ENCODE measurements around the gene SRD5A1.

SRD5A1 gene

DNA sequence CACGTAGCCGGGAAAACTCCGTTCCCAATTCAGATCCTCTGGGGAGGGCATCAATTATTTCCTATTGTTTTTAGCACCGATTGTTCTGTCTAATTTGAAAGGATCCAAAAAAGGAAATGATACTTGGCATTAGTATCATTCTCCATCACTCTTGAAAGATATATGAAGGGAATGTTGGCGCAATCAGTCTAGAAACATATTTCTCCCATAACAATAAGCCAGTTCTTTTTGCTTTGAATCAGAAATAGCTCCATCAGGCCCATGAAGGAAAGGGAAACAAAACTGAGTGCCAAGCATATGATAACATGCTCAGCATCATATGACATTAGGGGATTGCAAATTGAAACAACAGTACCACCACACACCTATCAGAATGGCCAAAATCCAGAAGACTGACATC is 39.8 kb downstream of the SRD5A1 start:
- peaks cover 10% of the 10 kb centered on the region; the same call in 1 of the 2 replicates for H3K36me3 ChIP-seq (ENCODE audit: insufficient read depth, low read length)
- H3K27ac ChIP-seq (ENCODE audit: low read depth, low read length) = no peak overlapping the region
- H3K4me1 ChIP-seq (ENCODE audit: insufficient read depth, low read length) = 0 out of 2 replicates have a peak, but pooled peaks cover 7% of the 10 kb centered on the region
- peaks cover 8% of the 10 kb centered on the region for H3K9me3 ChIP-seq (ENCODE audit: insufficient read depth, low read depth, low read length)
- H3K4me3 ChIP-seq (ENCODE audit: low read length) = no peak overlapping the region
- WGBS = 96% methylated on average over 5 of the region's 5 CpGs
- no peak overlapping the region for H3K9ac ChIP-seq (ENCODE audit: low read depth, low read length)
- no peaks in the 10 kb centered on the region for H3K27me3 ChIP-seq (ENCODE audit: insufficient read depth, low read length)

DNA sequence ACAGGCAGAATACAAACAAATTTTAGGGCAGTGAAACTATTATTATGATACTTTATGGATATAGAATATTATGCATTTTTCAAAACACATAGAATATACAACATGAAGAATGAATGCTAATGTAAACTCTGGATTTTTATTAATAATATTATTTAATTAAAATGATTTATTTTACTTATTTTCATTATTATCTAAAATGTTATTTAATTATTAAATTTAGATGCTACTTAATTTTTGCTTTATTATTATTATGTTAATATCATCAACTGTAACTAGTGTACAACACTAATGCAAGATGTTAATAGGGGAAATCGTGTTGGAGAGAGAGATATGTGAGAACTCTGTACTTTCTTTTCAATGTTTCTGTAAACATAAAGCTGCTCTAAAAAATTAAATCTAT is 40.7 kb downstream of the SRD5A1 start:
- Histone ChIP-seq H3K27me3 (ENCODE audit: insufficient read depth, low read length) (no peaks in the 10 kb centered on the region), H3K9ac (ENCODE audit: low read depth, low read length) (no peak overlapping the region), H3K4me3 (ENCODE audit: low read length) (no peak overlapping the region), H3K36me3 (ENCODE audit: insufficient read depth, low read length) (peaks cover 10% of the 10 kb centered on the region; the same call in 1 of the 2 replicates), H3K27ac (ENCODE audit: low read depth, low read length) (no peak overlapping the region), H3K4me1 (ENCODE audit: insufficient read depth, low read length) (no peaks in the 10 kb centered on the region), H3K9me3 (ENCODE audit: insufficient read depth, low read depth, low read length) (peaks cover 8% of the 10 kb centered on the region)
- no CpG with 5 or more reads among the region's 1 CpG for WGBS

DNA sequence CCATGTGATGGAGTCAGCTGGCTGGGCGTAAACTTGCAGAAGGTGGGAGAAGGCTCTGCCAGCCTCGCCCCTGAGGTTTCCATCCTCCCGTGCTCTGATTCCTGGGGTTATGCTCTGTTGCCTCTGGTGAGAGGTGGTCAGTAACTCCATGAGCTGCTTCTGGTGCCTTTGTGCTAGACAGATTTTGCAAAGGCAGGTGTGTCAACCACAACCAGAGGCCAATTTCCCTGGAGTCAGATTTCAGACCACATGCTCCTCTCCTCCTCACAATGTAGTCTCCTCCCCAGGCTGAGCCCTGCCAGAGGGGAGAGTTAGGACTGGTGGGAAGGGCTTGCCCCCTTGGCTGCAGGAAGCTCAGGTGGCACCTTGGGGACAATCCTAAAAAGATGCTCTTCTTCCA is 41.2 kb downstream of the SRD5A1 start:
- Histone ChIP-seq H3K4me1 (ENCODE audit: insufficient read depth, low read length) (no peaks in the 10 kb centered on the region), H3K27me3 (ENCODE audit: insufficient read depth, low read length) (no peaks in the 10 kb centered on the region), H3K9ac (ENCODE audit: low read depth, low read length) (no peak overlapping the region), H3K36me3 (ENCODE audit: insufficient read depth, low read length) (peaks cover 10% of the 10 kb centered on the region; the same call in 1 of the 2 replicates), H3K9me3 (ENCODE audit: insufficient read depth, low read depth, low read length) (peaks cover 8% of the 10 kb centered on the region), H3K4me3 (ENCODE audit: low read length) (no peak overlapping the region), H3K27ac (ENCODE audit: low read depth, low read length) (no peak overlapping the region)
- WGBS = 93% methylated on average over 3 of the region's 3 CpGs

DNA sequence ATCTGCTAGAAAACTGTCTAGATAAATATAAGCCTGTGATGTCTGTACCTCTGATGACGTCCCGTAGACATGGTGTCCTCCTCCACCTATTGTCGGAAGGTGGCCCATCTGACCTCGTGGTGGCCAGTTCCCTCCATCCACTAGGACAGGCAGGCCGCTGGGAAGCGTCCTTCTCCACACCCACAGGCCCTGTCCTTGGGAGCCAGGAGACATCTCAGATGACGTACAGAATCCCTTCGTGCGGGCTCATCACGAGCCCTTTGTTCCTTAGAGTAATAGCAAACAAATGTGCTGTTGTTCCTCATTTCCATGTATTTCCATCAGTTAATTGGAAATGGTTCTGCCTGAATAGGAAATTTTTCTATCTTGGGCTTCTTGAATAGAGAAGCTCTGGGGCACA is 41.6 kb downstream of the SRD5A1 start:
- Histone ChIP-seq H3K9me3 (ENCODE audit: insufficient read depth, low read depth, low read length) (peaks cover 8% of the 10 kb centered on the region), H3K36me3 (ENCODE audit: insufficient read depth, low read length) (peaks cover 10% of the 10 kb centered on the region; the same call in 1 of the 2 replicates), H3K27me3 (ENCODE audit: insufficient read depth, low read length) (no peaks in the 10 kb centered on the region), H3K4me3 (ENCODE audit: low read length) (no peak overlapping the region), H3K4me1 (ENCODE audit: insufficient read depth, low read length) (no peaks in the 10 kb centered on the region), H3K9ac (ENCODE audit: low read depth, low read length) (no peak overlapping the region), H3K27ac (ENCODE audit: low read depth, low read length) (no peak overlapping the region)
- 95% methylated on average over 10 of the region's 10 CpGs for WGBS

DNA sequence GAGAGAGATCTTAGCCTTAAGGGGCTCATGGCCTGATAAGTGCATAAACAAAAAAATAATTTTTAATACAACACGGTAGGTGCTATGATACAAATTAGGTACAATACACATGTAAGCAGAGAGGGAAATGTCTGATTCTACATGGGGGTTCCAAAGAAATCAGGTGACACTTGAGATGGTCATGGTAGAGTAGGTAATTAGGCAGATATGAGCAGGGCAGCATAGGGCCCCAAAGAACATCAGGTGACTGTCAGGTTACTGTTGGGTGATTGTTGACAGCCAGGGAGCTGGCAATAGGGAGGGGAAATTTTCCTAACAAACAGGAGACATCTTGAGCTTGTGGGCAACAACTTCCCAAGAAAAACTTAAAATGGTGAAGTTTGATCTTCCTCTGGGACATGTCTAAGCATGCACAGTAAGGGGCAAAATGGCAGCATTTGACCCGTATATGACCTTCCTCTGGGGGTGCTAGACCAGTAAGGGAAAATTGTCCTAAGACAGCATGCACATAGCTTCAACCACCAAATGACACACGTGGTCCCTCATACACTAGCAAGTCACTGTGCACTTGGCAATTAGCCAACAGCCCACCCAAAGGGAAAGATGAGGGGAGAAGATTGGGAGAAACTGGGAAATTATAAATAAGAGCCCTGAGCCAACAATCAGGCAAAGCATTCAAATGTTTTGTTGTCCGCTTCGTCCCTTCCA is 42.7 kb downstream of the SRD5A1 start:
- 98% methylated on average over 4 of the region's 5 CpGs for WGBS
- H3K4me3 ChIP-seq (ENCODE audit: low read length) = no peak overlapping the region
- no peak overlapping the region for H3K27ac ChIP-seq (ENCODE audit: low read depth, low read length)
- H3K4me1 ChIP-seq (ENCODE audit: insufficient read depth, low read length) = no peaks in the 10 kb centered on the region
- no peak overlapping the region for H3K9ac ChIP-seq (ENCODE audit: low read depth, low read length)
- H3K27me3 ChIP-seq (ENCODE audit: insufficient read depth, low read length) = no peaks in the 10 kb centered on the region
- H3K36me3 ChIP-seq (ENCODE audit: insufficient read depth, low read length) = 0 out of 2 replicates have a peak, but pooled peaks cover 4% of the 10 kb centered on the region
- peaks cover 8% of the 10 kb centered on the region for H3K9me3 ChIP-seq (ENCODE audit: insufficient read depth, low read depth, low read length)

DNA sequence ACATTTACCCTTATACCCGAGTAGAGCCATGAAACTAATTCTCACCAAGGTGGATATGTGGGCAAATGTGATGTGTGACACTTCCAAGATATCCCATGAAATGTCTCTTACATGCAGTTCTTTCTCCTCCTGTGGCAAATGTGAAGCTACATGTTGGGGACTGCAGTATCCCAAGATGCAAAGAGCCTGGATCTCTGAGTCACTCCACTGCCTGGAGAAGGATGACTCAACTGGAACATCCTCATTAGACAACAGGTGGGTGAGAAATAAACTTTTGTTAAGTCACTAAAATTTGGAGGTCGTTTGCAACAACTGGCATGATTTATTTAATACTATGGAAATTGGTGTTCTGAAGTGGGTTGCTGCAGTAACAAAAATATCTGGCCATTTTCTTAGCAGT is 43.5 kb downstream of the SRD5A1 start:
- Histone ChIP-seq H3K4me3 (ENCODE audit: low read length) (no peak overlapping the region), H3K9me3 (ENCODE audit: insufficient read depth, low read depth, low read length) (peaks cover 8% of the 10 kb centered on the region), H3K9ac (ENCODE audit: low read depth, low read length) (no peak overlapping the region), H3K4me1 (ENCODE audit: insufficient read depth, low read length) (no peaks in the 10 kb centered on the region), H3K36me3 (ENCODE audit: insufficient read depth, low read length) (0 out of 2 replicates have a peak, but pooled peaks cover 4% of the 10 kb centered on the region), H3K27me3 (ENCODE audit: insufficient read depth, low read length) (no peaks in the 10 kb centered on the region), H3K27ac (ENCODE audit: low read depth, low read length) (no peak overlapping the region)
- 74% methylated on average over 2 of the region's 2 CpGs for WGBS

DNA sequence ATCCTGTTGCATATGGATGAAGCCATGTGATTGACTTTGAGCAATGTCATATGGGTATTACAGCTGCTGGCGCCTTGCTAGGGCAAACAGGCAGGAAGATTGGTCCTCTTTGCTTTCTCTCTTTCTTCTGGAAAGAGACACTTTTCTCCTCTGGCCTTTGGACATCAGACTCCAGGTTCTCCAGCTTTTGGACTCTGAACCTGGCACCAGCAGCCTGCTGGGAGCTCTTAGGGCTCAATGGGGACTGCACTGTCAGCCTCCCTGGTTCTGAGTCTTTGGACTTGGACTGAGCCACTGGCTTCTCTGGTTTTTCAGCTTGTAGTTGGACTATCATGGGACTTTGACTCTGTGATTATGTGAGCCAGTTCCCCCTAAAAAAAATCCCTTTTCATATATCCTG is 45.1 kb downstream of the SRD5A1 start:
- H3K9ac ChIP-seq (ENCODE audit: low read depth, low read length) = no peak overlapping the region
- H3K27me3 ChIP-seq (ENCODE audit: insufficient read depth, low read length) = no peaks in the 10 kb centered on the region
- WGBS = 93% methylated on average over 1 of the region's 1 CpG
- no peaks in the 10 kb centered on the region for H3K4me1 ChIP-seq (ENCODE audit: insufficient read depth, low read length)
- no peaks in the 10 kb centered on the region for H3K36me3 ChIP-seq (ENCODE audit: insufficient read depth, low read length)
- H3K4me3 ChIP-seq (ENCODE audit: low read length) = no peak overlapping the region
- peaks cover 1% of the 10 kb centered on the region for H3K9me3 ChIP-seq (ENCODE audit: insufficient read depth, low read depth, low read length)
- no peak overlapping the region for H3K27ac ChIP-seq (ENCODE audit: low read depth, low read length)

DNA sequence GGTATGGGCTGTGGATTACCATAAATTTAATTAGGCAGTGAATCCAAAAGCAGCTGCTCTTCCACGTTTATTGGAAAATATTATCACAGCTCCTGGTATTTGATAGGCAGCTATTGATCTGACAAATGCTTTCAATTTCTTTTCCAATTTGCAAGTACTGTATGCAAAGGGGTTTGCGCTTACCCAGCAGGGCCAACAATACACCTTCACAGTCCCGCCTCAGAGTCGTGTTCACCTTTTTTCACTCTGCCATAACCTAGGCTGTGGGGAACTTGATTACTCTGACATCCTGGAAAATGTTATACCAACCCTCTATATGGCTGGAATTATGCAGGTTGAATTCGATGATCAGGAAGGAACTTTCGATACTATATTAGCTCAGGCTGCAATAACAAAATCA is 47.7 kb downstream of the SRD5A1 start:
- H3K27me3 ChIP-seq (ENCODE audit: insufficient read depth, low read length) = no peaks in the 10 kb centered on the region; the same call in 1 of the 2 replicates
- H3K9me3 ChIP-seq (ENCODE audit: insufficient read depth, low read depth, low read length) = no peaks in the 10 kb centered on the region; the same call in 1 of the 2 replicates
- no peaks in the 10 kb centered on the region for H3K36me3 ChIP-seq (ENCODE audit: insufficient read depth, low read length)
- no peak overlapping the region for H3K9ac ChIP-seq (ENCODE audit: low read depth, low read length)
- H3K4me1 ChIP-seq (ENCODE audit: insufficient read depth, low read length) = no peaks in the 10 kb centered on the region
- H3K27ac ChIP-seq (ENCODE audit: low read depth, low read length) = no peak overlapping the region
- H3K4me3 ChIP-seq (ENCODE audit: low read length) = no peak overlapping the region
- WGBS = 55% methylated on average over 6 of the region's 6 CpGs

DNA sequence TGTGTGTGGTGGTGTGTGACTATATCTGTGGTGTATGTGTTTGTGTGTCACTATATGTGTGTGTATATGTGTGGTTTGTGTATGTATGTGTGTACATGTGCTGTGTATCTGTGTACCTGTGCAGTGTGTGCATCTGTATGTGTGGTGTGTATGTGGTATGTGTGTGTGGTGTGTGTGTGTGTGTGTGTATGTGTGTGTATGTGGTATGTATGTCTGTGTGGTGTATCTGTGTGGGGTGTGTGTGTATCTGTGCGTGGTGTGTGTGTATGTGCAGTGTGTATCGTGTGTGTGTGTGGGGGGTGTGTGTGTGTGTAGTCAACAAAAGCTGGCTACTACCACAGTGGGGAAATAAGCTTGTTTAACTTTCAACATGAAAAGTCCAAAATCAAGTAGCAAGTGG is 48.4 kb downstream of the SRD5A1 start:
- Histone ChIP-seq H3K4me3 (ENCODE audit: low read length) (no peak overlapping the region), H3K27me3 (ENCODE audit: insufficient read depth, low read length) (no peaks in the 10 kb centered on the region; the same call in 1 of the 2 replicates), H3K27ac (ENCODE audit: low read depth, low read length) (no peak overlapping the region), H3K9ac (ENCODE audit: low read depth, low read length) (no peak overlapping the region), H3K36me3 (ENCODE audit: insufficient read depth, low read length) (no peaks in the 10 kb centered on the region), H3K4me1 (ENCODE audit: insufficient read depth, low read length) (no peaks in the 10 kb centered on the region), H3K9me3 (ENCODE audit: insufficient read depth, low read depth, low read length) (no peaks in the 10 kb centered on the region)
- 79% methylated on average over 2 of the region's 2 CpGs for WGBS

DNA sequence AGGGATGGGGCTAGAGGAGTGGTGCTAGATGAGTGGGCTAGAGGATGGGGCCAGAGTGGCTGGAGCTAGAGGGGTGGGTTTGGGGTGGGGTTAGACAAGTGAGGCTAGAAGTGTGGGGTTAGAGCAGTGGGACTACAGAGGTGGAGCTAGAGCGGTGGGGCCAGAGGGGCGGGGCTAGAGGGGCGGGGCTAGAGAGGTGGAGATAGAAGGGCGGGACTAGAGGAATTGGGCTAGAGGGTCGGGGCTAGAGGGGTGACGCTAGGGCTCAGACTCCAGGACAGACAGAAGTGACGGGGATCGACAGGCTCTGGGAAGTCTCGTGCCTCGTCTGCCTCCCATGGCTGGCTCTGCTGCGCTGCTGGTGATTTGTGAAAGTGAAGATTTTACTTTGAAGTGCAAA is 49.0 kb downstream of the SRD5A1 start:
- Histone ChIP-seq H3K36me3 (ENCODE audit: insufficient read depth, low read length) (no peaks in the 10 kb centered on the region), H3K9ac (ENCODE audit: low read depth, low read length) (no peak overlapping the region), H3K4me1 (ENCODE audit: insufficient read depth, low read length) (no peaks in the 10 kb centered on the region), H3K4me3 (ENCODE audit: low read length) (no peak overlapping the region), H3K27ac (ENCODE audit: low read depth, low read length) (no peak overlapping the region), H3K9me3 (ENCODE audit: insufficient read depth, low read depth, low read length) (no peaks in the 10 kb centered on the region), H3K27me3 (ENCODE audit: insufficient read depth, low read length) (peaks cover 1% of the 10 kb centered on the region; the same call in 1 of the 2 replicates)
- WGBS = 55% methylated on average over 11 of the region's 11 CpGs

DNA sequence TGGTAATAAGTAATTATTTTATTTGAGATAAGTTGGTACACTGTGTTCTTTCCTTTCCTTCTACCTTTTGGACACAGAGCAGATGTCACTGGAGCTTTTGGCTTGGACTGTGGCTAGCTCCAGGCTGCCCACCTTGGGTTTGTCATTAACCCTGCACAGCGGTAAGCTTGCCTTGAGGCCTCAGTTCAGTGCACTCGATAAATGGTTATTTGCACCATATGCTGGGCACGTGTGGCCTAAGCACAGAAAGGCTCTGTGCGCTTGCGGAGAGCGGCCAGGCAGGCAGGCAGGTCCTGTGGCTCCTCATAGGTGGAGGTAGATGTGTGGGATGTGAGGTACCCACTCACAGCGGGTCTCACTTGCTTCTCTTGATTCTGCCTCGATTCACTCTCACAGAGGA is 50.0 kb downstream of the SRD5A1 start:
- H3K4me1 ChIP-seq (ENCODE audit: insufficient read depth, low read length) = no peaks in the 10 kb centered on the region
- peaks cover 11% of the 10 kb centered on the region for H3K27me3 ChIP-seq (ENCODE audit: insufficient read depth, low read length)
- H3K27ac ChIP-seq (ENCODE audit: low read depth, low read length) = no peak overlapping the region
- H3K9ac ChIP-seq (ENCODE audit: low read depth, low read length) = no peak overlapping the region
- no peak overlapping the region for H3K4me3 ChIP-seq (ENCODE audit: low read length)
- H3K36me3 ChIP-seq (ENCODE audit: insufficient read depth, low read length) = no peaks in the 10 kb centered on the region
- WGBS = 89% methylated on average over 8 of the region's 8 CpGs
- no peaks in the 10 kb centered on the region for H3K9me3 ChIP-seq (ENCODE audit: insufficient read depth, low read depth, low read length)
